ENCODE data around the gene DNAJC6.

DNA sequence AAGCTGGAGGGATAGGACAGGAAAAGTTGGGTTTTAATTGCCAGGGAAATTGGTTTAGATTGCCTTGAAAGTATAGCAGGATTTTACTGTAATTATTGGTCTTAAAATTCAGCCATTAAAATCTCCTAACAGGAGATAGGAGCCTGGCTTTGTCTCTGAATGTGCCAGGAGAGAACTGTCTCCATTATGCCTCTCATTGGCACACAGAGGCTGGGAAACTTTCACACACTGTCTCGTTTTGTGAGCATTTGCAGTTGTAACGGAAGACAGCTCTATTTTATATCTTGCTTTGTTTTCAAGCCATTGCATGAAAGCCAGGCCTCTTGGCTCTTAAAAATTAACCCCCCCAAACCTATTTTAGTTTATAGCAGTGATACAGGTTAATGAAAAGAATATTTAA is 12.5 kb downstream of the DNAJC6 start:
- TF ChIP-seq, protein P1, sequence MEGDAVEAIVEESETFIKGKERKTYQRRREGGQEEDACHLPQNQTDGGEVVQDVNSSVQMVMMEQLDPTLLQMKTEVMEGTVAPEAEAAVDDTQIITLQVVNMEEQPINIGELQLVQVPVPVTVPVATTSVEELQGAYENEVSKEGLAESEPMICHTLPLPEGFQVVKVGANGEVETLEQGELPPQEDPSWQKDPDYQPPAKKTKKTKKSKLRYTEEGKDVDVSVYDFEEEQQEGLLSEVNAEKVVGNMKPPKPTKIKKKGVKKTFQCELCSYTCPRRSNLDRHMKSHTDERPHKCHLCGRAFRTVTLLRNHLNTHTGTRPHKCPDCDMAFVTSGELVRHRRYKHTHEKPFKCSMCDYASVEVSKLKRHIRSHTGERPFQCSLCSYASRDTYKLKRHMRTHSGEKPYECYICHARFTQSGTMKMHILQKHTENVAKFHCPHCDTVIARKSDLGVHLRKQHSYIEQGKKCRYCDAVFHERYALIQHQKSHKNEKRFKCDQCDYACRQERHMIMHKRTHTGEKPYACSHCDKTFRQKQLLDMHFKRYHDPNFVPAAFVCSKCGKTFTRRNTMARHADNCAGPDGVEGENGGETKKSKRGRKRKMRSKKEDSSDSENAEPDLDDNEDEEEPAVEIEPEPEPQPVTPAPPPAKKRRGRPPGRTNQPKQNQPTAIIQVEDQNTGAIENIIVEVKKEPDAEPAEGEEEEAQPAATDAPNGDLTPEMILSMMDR (IDR thresholded peaks at IDR 0.05): no peak
- no peak for TF ChIP-seq POLR2A (IDR thresholded peaks at IDR 0.05)
